ENCODE results near the gene SMAD1.

- TF ChIP-seq CTCF (IDR thresholded peaks at IDR 0.05; ENCODE audit: low read length) (no peak), EZH2 (optimal IDR thresholded peaks at IDR 0.05; ENCODE audit: low read depth, low read length) (no peak), EZH2phosphoT487 (IDR thresholded peaks at IDR 0.05; ENCODE audit: low read length) (no peak)
These were observed 46.1 kb downstream of the SMAD1 start for GRCh38 chr4:145527773-145528172.

Measured in MM.1S (cell line).